Fibroblast of pulmonary artery (primary cell): Measurements from ENCODE around the gene OLR1.

Source experiments
- DNase-seq: peaks from one replicate; pipeline ENCODE4 v3.0.0-alpha.2; 2010; ENCODE audit warnings: low read depth
- H3K4me3 ChIP-seq: replicated peaks from 2 replicates; pipeline ENCODE4 v1.5.1; 2011; ENCODE audit warnings: low read depth, mild to moderate bottlenecking, control low read depth, low read length, moderate library complexity
- TF ChIP-seq, protein P1 (sequence below): IDR thresholded peaks from 2 replicates; pipeline ENCODE4 v1.5.1; 2011; ENCODE audit warnings: mild to moderate bottlenecking, control low read depth, low read length, inconsistent platforms; ENCODE audit errors: missing control alignments

The OLR1 gene

DNA sequence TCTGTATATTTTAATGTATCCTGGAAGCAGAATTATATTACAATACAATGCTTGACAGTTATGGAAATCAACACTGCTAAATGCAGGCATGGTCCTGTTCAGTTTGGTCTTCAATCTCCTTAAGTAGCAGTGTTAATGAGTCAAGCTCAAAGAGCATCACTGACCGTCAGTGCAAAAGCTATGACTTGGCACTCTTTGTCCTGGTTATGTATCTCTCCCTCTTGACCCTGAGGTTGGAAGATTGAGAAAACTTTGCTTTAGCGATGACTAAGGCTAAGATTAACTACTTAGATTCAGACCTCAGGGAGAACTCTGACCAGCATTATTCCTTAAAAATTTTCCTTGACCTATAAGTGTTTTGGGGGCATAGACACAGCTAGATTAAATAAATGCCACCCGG is 52.9 kb downstream of the OLR1 start:
- TF ChIP-seq, protein P1, sequence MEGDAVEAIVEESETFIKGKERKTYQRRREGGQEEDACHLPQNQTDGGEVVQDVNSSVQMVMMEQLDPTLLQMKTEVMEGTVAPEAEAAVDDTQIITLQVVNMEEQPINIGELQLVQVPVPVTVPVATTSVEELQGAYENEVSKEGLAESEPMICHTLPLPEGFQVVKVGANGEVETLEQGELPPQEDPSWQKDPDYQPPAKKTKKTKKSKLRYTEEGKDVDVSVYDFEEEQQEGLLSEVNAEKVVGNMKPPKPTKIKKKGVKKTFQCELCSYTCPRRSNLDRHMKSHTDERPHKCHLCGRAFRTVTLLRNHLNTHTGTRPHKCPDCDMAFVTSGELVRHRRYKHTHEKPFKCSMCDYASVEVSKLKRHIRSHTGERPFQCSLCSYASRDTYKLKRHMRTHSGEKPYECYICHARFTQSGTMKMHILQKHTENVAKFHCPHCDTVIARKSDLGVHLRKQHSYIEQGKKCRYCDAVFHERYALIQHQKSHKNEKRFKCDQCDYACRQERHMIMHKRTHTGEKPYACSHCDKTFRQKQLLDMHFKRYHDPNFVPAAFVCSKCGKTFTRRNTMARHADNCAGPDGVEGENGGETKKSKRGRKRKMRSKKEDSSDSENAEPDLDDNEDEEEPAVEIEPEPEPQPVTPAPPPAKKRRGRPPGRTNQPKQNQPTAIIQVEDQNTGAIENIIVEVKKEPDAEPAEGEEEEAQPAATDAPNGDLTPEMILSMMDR, result no peak
- H3K4me3 ChIP-seq, result no peak overlapping the region
- no peak for DNase-seq

GRCh38 chr12:10115890-10116289 is 56.0 kb downstream of the OLR1 start:
- TF ChIP-seq, protein P1, result no peak
- H3K4me3 ChIP-seq, result no peak overlapping the region
- no peak for DNase-seq

GRCh38 chr12:10115311-10115710 is 56.6 kb downstream of the OLR1 start:
- no peak for DNase-seq
- no peak overlapping the region for H3K4me3 ChIP-seq
- TF ChIP-seq, protein P1, result no peak

DNA sequence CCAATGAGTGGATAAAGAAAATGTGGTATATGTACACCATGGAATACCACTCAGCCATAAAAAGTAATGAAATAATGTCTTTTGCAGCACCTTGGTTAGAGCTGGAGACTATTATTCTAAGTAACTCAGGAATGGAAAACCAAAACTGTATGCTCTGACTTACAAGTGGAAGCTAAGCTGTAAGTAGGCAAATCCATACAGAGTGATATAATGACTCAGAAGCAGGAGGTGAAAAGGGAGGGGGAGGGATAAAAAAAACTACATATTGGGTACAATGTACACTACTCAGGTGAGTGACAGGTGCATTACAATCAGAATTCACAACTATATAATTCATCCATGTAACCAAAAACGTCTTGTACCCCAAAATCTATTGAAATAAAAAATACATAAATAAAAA is 58.0 kb downstream of the OLR1 start:
- no peak overlapping the region for H3K4me3 ChIP-seq
- no peak for DNase-seq
- TF ChIP-seq, protein P1, result no peak

GRCh38 chr12:10113075-10113474 is 58.9 kb downstream of the OLR1 start:
- TF ChIP-seq, protein P1, result no peak
- DNase-seq, result no peak
- no peak overlapping the region for H3K4me3 ChIP-seq

DNA sequence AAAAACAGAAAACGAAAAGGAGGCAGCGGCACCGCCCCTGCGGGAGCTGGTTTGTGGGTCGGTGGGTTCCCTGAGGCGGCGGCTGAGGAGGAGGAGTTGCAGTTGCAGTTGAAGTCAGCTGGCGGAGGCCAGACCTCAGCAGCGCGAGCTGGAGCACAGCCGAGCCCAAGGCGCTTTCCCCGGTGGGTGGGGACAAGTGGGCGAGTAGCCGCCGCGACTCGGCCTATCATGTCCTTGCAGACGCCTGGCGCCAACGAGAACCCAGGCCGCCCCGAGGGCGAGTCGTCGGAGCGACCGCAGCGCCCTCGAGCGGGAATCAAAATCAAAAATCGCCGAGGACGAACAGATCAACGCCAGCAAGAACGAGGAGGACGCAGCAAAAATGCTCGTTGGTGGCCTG is 60.5 kb downstream of the OLR1 start:
- no peak for DNase-seq
- TF ChIP-seq, protein P1, result no peak
- no peak overlapping the region for H3K4me3 ChIP-seq

GRCh38 chr12:10110256-10110844 is 61.6 kb downstream of the OLR1 start:
- H3K4me3 ChIP-seq, result no peak overlapping the region
- DNase-seq, result no peak
- TF ChIP-seq, protein P1, result no peak
